ENCODE results near the gene GLB1L2.
A peak's percentile ranks its signal among the peaks of the same experiment; 100 is the strongest.

Gene GLB1L2

GRCh38 chr11:134349802-134350355 is 18.1 kb downstream of the GLB1L2 start:
- no peak for DNase-seq

GRCh38 chr11:134350381-134350780 is 18.6 kb downstream of the GLB1L2 start:
- DNase-seq: no peak

GRCh38 chr11:134352111-134352510 is 20.3 kb downstream of the GLB1L2 start:
- DNase-seq: no peak

- no peak for DNase-seq
These were observed 23.3 kb downstream of the GLB1L2 start for GRCh38 chr11:134355136-134355535.

- no peak for DNase-seq
These were observed 23.9 kb downstream of the GLB1L2 start for GRCh38 chr11:134355656-134356055.

GRCh38 chr11:134356656-134357544 is 25.1 kb downstream of the GLB1L2 start:
- DNase-seq: no peak

DNA sequence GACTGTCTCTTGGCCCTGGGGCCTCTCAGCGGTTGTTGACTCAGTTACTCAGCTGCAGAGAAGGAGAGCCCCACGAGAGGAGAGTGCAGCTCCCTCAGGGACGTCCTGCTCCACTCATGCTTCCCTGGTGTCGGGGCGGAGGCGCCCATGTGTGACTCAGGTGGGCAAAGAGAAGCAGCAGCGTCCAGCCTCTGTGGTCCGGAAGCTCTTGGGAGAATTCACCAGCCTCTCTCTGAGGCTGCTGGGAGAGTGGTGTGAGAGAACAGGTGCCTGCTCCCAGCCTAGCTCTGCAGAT is 25.7 kb downstream of the GLB1L2 start:
- no peak for DNase-seq

GRCh38 chr11:134358165-134358855 is 26.5 kb downstream of the GLB1L2 start:
- DNase-seq: no peak

GRCh38 chr11:134358856-134359490 is 27.2 kb downstream of the GLB1L2 start:
- no peak for DNase-seq

- DNase-seq: no peak
These were observed 27.9 kb downstream of the GLB1L2 start for GRCh38 chr11:134359646-134360045.

DNA sequence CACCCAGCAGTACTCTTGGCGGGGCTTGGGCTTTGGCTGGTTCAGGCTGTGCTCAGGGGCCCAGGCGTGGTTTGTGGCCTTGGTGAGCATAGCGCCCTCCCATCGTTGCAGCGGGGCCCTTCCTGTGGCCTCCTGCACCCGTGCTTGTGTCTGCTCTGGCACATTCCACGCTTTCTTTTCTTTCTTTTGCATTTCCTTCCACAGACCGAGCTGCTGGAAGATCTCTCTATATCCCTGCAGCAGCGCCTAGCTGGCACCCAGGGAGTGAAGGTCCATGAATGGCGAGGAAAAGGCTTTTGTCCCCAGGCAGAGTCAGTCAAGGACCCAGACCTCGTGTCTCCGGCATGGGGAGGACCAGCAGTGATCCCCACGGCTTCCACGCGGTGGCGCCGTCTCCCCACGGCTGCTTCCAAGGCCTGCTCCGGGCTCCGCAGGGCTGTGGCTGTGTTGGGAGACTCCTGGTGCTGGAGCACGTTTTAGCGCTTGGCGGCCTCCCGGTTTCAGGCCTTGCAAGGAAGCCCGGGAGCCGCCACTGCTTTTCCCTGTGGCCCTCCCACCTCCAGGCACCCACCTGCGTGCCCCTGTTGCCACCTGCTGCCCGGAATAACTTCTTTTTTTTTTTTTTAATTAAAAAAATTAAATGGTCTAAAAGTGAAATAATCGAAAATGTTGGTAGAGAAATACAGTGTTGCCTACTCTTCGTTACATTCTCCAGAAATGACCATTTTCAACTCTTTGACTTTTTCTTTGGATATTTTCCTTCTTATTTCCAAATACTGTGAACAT is 28.5 kb downstream of the GLB1L2 start:
- peak; percentile 94 for DNase-seq

DNA sequence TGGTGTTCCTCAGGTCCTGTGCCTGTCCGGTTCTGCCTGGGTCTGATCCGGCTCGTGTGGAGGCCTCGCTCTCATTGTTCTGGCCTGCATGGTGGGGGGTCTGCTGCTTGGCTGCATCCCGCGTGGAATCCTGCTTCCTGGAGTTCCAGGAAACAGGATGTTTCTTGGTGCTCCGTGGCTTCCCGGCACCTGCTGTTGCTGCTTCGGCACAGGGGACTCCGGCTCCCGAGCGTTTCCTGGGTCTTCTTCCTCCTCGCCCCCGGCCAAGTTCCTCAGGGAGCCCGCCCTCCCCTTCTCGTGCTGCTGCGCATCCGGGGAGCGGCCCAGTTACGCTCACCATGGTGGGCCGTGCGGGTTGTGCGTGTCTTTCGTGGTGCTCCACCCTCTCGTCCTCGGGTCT is 29.9 kb downstream of the GLB1L2 start:
- DNase-seq: no peak

- DNase-seq: no peak
These were observed 30.6 kb downstream of the GLB1L2 start for GRCh38 chr11:134362192-134362901.

GRCh38 chr11:134363161-134363560 is 31.4 kb downstream of the GLB1L2 start:
- no peak for DNase-seq

DNA sequence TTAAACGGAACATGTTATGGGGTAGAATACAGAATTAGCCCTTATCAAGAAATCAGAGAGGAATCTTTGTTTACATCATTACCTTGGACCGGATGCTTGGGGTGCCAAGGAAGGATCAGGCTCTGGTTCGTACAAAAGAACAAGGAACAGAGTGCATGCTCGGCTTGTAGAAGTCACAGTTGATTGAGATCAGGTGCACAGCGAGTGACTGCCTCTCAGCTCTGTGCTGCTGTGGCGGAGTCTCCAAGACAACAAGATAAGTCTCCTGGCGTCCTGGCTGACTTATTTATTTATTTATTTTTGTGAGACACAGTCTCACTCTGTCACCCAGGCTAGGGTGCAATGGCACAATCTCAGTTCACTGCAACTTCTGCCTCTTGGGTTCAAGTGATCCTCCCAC is 31.8 kb downstream of the GLB1L2 start:
- DNase-seq: peak; percentile 25

DNA sequence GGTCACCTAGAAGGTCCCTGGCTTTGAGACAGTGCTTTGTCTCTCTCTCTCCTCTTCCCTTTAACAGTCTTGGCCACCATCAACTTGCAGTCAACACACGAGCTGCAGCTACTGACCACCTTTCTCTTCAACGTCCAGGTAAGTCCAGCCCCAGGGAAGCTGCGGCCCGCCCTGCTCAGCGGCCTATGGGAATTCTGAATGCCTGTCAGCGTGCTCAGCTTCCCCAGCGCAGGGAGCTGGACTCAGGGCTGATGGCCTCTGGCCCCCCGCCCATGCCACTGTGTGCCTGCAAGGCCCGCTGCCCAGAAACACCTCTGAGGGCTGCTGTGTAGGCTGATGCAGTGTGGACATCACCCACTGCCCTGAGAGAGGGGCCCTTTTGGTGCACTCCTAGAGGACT is 32.5 kb downstream of the GLB1L2 start:
- DNase-seq: no peak

- DNase-seq: no peak
These were observed 33.5 kb downstream of the GLB1L2 start for GRCh38 chr11:134365011-134365925.

DNA sequence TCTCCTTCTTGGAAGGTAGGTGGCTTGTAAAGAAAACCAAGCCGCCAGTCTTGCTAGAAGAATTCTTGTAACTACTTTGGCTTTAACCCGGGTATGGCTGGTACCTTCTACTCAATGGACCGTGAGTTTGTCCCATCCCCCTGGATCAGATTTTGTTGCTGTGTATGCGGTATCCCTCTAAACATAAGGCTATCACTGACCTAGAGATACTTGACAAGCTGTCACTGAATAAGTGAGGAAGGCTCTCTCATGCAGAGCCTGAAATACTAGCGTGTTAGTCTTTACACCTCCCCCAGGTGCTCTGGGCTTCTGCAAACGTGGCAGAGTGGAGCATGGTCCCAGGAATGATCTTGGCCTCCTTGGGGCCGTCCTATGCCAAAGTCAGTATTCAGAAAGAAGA is 34.5 kb downstream of the GLB1L2 start:
- no peak for DNase-seq

DNA sequence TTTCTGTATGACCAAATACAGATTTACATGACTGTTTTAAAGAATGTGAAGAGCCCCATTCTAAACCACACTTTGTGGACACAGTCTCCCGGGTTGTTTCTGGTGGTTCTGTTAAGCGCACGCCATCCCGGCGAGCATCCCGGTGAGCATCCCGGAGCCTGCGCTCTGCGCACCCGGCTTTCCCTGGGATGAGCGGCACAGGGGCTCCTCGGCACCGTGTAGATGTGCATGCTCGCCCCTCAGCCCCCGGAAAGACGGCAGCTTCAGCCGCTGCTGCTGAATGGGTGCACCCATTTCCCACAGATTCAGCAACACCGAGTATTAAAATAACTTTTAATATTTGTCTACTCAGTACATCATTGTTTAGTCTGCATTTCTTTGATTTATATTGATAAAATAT is 36.0 kb downstream of the GLB1L2 start:
- no peak for DNase-seq

GRCh38 chr11:134369656-134370525 is 38.1 kb downstream of the GLB1L2 start:
- DNase-seq: no peak

Measured in NCI-H526 treated with DMSO at 0.1 percent for 48 hours (cell line).